IMR-90 (cell line): ENCODE data around the gene SMIM7. TPM values are rescaled to one million over a fixed set of nuclear protein-coding genes. Genes with fewer than 3 reads are reported as not detected.
A peak's percentile ranks its signal among the peaks of the same experiment; 100 is the strongest.

Experiments
- ATAC-seq: fragments of 200-7000 bp; cut with Tn5 transposase; 2 replicates; pipeline ENCODE4 v1.9.1; 2020; ENCODE audit warnings: low read depth, mild to moderate bottlenecking, moderate library complexity
- BruUV-seq: library from RNA; stranded (reverse); fragments of 400-500 nt; replicated peaks from 2 replicates; lab custom pipeline; 2021; lab: Mats Ljungman, UMichigan
- CTCF ChIA-PET: fragments of 300-600 bp; formaldehyde crosslinking; extraction: SDS; loops from one replicate; lab custom pipeline; 2021; ENCODE audit warnings: antibody characterized with exemption; lab: Yijun Ruan, JAX
- POLR2A ChIA-PET: fragments of 300-600 bp; sonication (Branson Sonifier 250); formaldehyde crosslinking; loops from one replicate; lab custom pipeline; 2022; ENCODE audit warnings: antibody characterized with exemption; ENCODE audit not compliant: unreplicated experiment; lab: Charles Lee
- DNase-seq: peaks from one replicate; pipeline ENCODE4 v3.0.0; 2013
- H2AFZ ChIP-seq: replicated peaks from 2 replicates; pipeline ENCODE3; 2013; ENCODE audit warnings: low read length, mild to moderate bottlenecking; ENCODE audit not compliant: poor library complexity
- H2AK5ac ChIP-seq: 2 replicates; pipeline ENCODE4 v1.6.1; 2013; ENCODE audit warnings: low read depth, low read length, inconsistent platforms
- H2AK9ac ChIP-seq: replicated peaks from 2 replicates; pipeline ENCODE3; 2013; ENCODE audit warnings: mild to moderate bottlenecking, low read depth, low read length, moderate library complexity; ENCODE audit not compliant: poor library complexity
- H2BK120ac ChIP-seq: 2 replicates; pipeline ENCODE4 v1.6.1; 2013; ENCODE audit warnings: low read depth, low read length, inconsistent platforms
- H2BK15ac ChIP-seq: 3 replicates; pipeline ENCODE4 v1.6.1; 2013; ENCODE audit warnings: low read depth, low read length, inconsistent platforms
- H2BK20ac ChIP-seq: 2 replicates; pipeline ENCODE4 v1.6.1; 2013; ENCODE audit warnings: low read depth, mild to moderate bottlenecking, inconsistent platforms, low read length, moderate library complexity
- H2BK5ac ChIP-seq: 2 replicates; pipeline ENCODE4 v1.6.1; 2013; ENCODE audit warnings: mild to moderate bottlenecking, low read depth, low read length, inconsistent platforms; ENCODE audit not compliant: poor library complexity, severe bottlenecking
- H3K14ac ChIP-seq: replicated peaks from 2 replicates; pipeline ENCODE4 v1.6.1; 2013; ENCODE audit warnings: low read depth, low read length, inconsistent platforms
- H3K18ac ChIP-seq: 2 replicates; pipeline ENCODE4 v1.6.1; 2013; ENCODE audit warnings: low read depth, low read length, control low read depth
- H3K23ac ChIP-seq: 2 replicates; pipeline ENCODE4 v1.6.1; 2013; ENCODE audit warnings: low read depth, low read length, inconsistent platforms
- H3K27ac ChIP-seq: 2 replicates; pipeline ENCODE4 v1.5.1; 2013; ENCODE audit warnings: mild to moderate bottlenecking, control low read depth, low read length; ENCODE audit not compliant: insufficient read depth
- H3K27me3 ChIP-seq: 2 replicates; pipeline ENCODE4 v1.6.1; 2013; ENCODE audit warnings: low read length; ENCODE audit not compliant: control insufficient read depth, insufficient read depth
- H3K36me3 ChIP-seq: 2 replicates; pipeline ENCODE4 v1.6.1; 2013; ENCODE audit warnings: low read length, mixed read lengths; ENCODE audit not compliant: control insufficient read depth, insufficient read depth
- H3K4ac ChIP-seq: 2 replicates; pipeline ENCODE4 v1.6.1; 2013; ENCODE audit warnings: low read depth, low read length, inconsistent platforms
- H3K4me1 ChIP-seq: 2 replicates; pipeline ENCODE4 v1.6.1; 2013; ENCODE audit warnings: low read length, mixed read lengths; ENCODE audit not compliant: control insufficient read depth, insufficient read depth
- H3K4me2 ChIP-seq: 2 replicates; pipeline ENCODE4 v1.6.1; 2013; ENCODE audit warnings: low read depth, mild to moderate bottlenecking, control low read depth, low read length, moderate library complexity
- H3K4me3 ChIP-seq: 2 replicates; pipeline ENCODE4 v1.5.1; 2013; ENCODE audit warnings: low read depth, mild to moderate bottlenecking, control low read depth, low read length, moderate library complexity; ENCODE audit not compliant: insufficient read depth
- H3K56ac ChIP-seq: 2 replicates; pipeline ENCODE4 v1.6.1; 2013; ENCODE audit warnings: low read length, inconsistent platforms; ENCODE audit not compliant: insufficient read depth; ENCODE audit errors: extremely low read depth
- H3K79me1 ChIP-seq, 2 experiments: 2 replicates each; pipeline ENCODE4 v1.6.1; 2013; ENCODE audit warnings: low read length in 2 of 2, inconsistent platforms in 1 of 2, low read depth in 1 of 2
- H3K9ac ChIP-seq: 2 replicates; pipeline ENCODE4 v1.6.1; 2013; ENCODE audit warnings: low read depth, low read length, control low read depth
- H3K9me1 ChIP-seq: 2 replicates; pipeline ENCODE4 v1.6.1; 2013; ENCODE audit warnings: low read length, inconsistent platforms; ENCODE audit not compliant: insufficient read depth
- H3K9me3 ChIP-seq: 2 replicates; pipeline ENCODE4 v1.6.1; 2013; ENCODE audit warnings: low read length; ENCODE audit not compliant: control insufficient read depth, insufficient read depth
- H4K20me1 ChIP-seq: 2 replicates; pipeline ENCODE4 v1.6.1; 2013; ENCODE audit warnings: low read length, inconsistent platforms; ENCODE audit not compliant: insufficient read depth
- H4K5ac ChIP-seq: 2 replicates; pipeline ENCODE4 v1.6.1; 2013; ENCODE audit warnings: mild to moderate bottlenecking, low read depth, low read length, control low read depth
- H4K8ac ChIP-seq, 2 experiments: 2 replicates each; pipeline ENCODE4 v1.6.1; 2013; ENCODE audit warnings: low read depth in 2 of 2, low read length in 2 of 2, control low read depth in 1 of 2, inconsistent platforms in 1 of 2
- H4K91ac ChIP-seq: 2 replicates; pipeline ENCODE4 v1.6.1; 2013; ENCODE audit warnings: low read depth, low read length, inconsistent platforms; ENCODE audit not compliant: insufficient read depth
- MAZ ChIP-seq: IDR thresholded peaks from 2 replicates; pipeline ENCODE4 v1.6.1; 2012; ENCODE audit warnings: low read depth, mild to moderate bottlenecking, low read length, improper control_type of control experiment, moderate library complexity, borderline replicate concordance
- MXI1 ChIP-seq: IDR thresholded peaks from 2 replicates; pipeline ENCODE4 v1.6.1; 2012; ENCODE audit warnings: low read depth, mild to moderate bottlenecking, low read length, moderate library complexity, borderline replicate concordance
- WGBS, 2 experiments: methylation state at CpG; one replicate each; pipeline versions ENCODE4 v1.1.5 to v1.1.7; 2013; ENCODE audit warnings: missing lambda C conversion rate in 2 of 2; ENCODE audit not compliant: insufficient read length in 1 of 2; ENCODE audit errors: extremely low coverage in 2 of 2; 5-methylcytosine and 5-hydroxymethylcytosine counted together
- dilution Hi-C: fragments of 300-500 bp; cut with HindIII; formaldehyde crosslinking; loops from one replicate; pipeline ENCODE4 v1.14.3; 2018; ENCODE audit warnings: low sequenced_read_pairs; ENCODE audit not compliant: unreplicated experiment
- in situ Hi-C: fragments of 300-500 bp; cut with MboI; formaldehyde crosslinking; loops from 3 replicates; pipeline ENCODE4 v1.14.3; 2019; ENCODE audit warnings: low sequenced_read_pairs, inconsistent platforms, mixed read lengths
- intact Hi-C: fragments of 100-400 bp; cut with micrococcal nuclease; formaldehyde crosslinking; loops from 2 replicates; pipeline ENCODE4 v1.10.0; 2022
- polyA plus RNA-seq, 3 experiments: library from polyadenylated mRNA; depleted of rRNA; stranded (reverse); fragments of >200 nt; gene quantifications; 2 replicates each; pipeline ENCODE4 v1.2.3, GENCODE V29; 2012; ENCODE audit warnings: low replicate concordance in 1 of 3
- total RNA-seq: library from RNA; depleted of rRNA; stranded (reverse); fragments of >200 nt; gene quantifications from 2 replicates; pipeline ENCODE4 v1.2.3, GENCODE V29; 2012

Gene SMIM7
- total and polyA plus RNA-seq, 2 of the 4 experiments (the other 2 are of a cell fraction), result 55.7 to 64.8 TPM

DNA sequence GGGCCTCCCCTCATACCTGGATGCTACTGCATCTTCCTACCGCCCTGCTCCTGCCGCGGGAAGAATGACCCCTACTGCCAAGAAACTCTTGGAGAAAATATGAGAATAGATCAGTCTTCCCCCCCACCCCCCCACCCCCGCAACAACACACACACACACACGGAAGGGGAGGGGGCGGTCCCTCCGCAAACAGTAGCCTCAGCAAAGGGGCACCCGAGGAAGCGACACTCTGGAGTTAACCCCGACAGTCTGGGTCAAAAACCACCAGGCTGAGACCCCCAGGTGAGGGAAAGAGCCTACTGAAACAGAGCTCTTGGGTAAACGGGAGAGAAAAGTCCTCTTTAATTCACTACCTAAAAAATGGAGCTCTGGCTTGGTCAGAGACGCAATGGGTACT lies 33.1 kb downstream of the SMIM7 start:
- Histone ChIP-seq H4K20me1 (peaks cover 69% of the 10 kb centered on the region), H3K4me2 (peak overlapping the region; percentile 93), H3K56ac (peak overlapping the region; percentile 26; the same call in 1 of the 2 replicates), H2BK15ac (no peak overlapping the region), H3K36me3 (peaks cover 18% of the 10 kb centered on the region), H2BK120ac (no peak overlapping the region), H3K4me3 (peak overlapping the region; percentile 81), H3K9ac (peak overlapping the region; percentile 93), H3K9me1 (peaks cover 5% of the 10 kb centered on the region; the same call in 1 of the 2 replicates), H2AFZ (peak overlapping the region; percentile 64), H2AK5ac (peak overlapping the region; percentile 68; the same call in 1 of the 2 replicates), H4K8ac (0 out of 4 replicates have a peak overlapping the region, but pooled peaks of 1 of the 2 experiments have one; percentile 26), H2BK5ac (peak overlapping the region; percentile 11), H3K18ac (no peak overlapping the region), H3K27ac (peak overlapping the region; percentile 65), H2AK9ac (peak overlapping the region; percentile 96), H3K4ac (peak overlapping the region; percentile 19; the same call in 1 of the 2 replicates), H3K14ac (peak overlapping the region; percentile 50; the same call in 1 of the 2 replicates), H3K9me3 (no peaks in the 10 kb centered on the region), H4K5ac (no peak overlapping the region), H3K4me1 (0 out of 2 replicates have a peak, but pooled peaks cover 2% of the 10 kb centered on the region), H3K23ac (peak overlapping the region; percentile 93), H4K91ac (no peak overlapping the region), H3K27me3 (no peaks in the 10 kb centered on the region), H3K79me1 (peaks cover 10 to 73% of the 10 kb centered on the region in 2 experiments), H2BK20ac (no peak overlapping the region)
- WGBS, 2 experiments, result no CpG with 5 or more reads among the region's 12 CpGs
- CTCF ChIA-PET, result no interaction called here
- intact Hi-C loops (loop anchor here (5.0 kb wide), 1 partner anchor 54 kb away; the partner anchor contains the start of gene SLC35E1), in situ Hi-C loops (loop anchor here (5.0 kb wide), 1 partner anchor 44 kb away; no protein-coding TSS in a partner anchor), dilution Hi-C loops (no loop called here)
- TF ChIP-seq MXI1 (0 out of 2 replicates have a peak, but pooled peaks have one; percentile 28), MAZ (no peak)
- DNase-seq (no peak), ATAC-seq (no peak)
- BruUV-seq, result no TSS peak
- POLR2A ChIA-PET, result no interaction called here
